Right lung (tissue), 10 donors: ENCODE results near the gene RBL2. TPM values are rescaled to one million over a fixed set of nuclear protein-coding genes. Genes with fewer than 3 reads are reported as not detected.
"Not testable (repeated sequence)": the region's sequence is repeated elsewhere in the genome, so short reads cannot be mapped to it uniquely, and the experiment has no call there.

Source experiments
- DNase-seq, 2 donors: peaks; one replicate each; pipeline ENCODE4 v3.0.0-alpha.2; 2013
- long read RNA-seq, 8 donors: transcript quantifications; one replicate each; lab custom pipeline, GENCODE V29; 2026
- polyA plus RNA-seq, 5 donors: library from polyadenylated mRNA; unstranded; fragments of 120-200 nt; gene quantifications; one replicate each; pipeline versions ENCODE4 v1.2.1 to v1.2.3, GENCODE V29; 2013; ENCODE audit warnings: inconsistent platforms in 1 of 5, low replicate concordance in 1 of 5; ENCODE audit not compliant: insufficient read length in 5 of 5, insufficient read depth in 1 of 5

RBL2 gene, protein sequence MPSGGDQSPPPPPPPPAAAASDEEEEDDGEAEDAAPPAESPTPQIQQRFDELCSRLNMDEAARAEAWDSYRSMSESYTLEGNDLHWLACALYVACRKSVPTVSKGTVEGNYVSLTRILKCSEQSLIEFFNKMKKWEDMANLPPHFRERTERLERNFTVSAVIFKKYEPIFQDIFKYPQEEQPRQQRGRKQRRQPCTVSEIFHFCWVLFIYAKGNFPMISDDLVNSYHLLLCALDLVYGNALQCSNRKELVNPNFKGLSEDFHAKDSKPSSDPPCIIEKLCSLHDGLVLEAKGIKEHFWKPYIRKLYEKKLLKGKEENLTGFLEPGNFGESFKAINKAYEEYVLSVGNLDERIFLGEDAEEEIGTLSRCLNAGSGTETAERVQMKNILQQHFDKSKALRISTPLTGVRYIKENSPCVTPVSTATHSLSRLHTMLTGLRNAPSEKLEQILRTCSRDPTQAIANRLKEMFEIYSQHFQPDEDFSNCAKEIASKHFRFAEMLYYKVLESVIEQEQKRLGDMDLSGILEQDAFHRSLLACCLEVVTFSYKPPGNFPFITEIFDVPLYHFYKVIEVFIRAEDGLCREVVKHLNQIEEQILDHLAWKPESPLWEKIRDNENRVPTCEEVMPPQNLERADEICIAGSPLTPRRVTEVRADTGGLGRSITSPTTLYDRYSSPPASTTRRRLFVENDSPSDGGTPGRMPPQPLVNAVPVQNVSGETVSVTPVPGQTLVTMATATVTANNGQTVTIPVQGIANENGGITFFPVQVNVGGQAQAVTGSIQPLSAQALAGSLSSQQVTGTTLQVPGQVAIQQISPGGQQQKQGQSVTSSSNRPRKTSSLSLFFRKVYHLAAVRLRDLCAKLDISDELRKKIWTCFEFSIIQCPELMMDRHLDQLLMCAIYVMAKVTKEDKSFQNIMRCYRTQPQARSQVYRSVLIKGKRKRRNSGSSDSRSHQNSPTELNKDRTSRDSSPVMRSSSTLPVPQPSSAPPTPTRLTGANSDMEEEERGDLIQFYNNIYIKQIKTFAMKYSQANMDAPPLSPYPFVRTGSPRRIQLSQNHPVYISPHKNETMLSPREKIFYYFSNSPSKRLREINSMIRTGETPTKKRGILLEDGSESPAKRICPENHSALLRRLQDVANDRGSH
- polyA plus RNA-seq: 100 to 1,000 TPM in 3 of 5 donors, 10 to 100 TPM in 2; 68.3 to 119 (median 106) TPM
- long read RNA-seq, donor 1, full-length matches to known transcripts: 7 of 51 reads
- long read RNA-seq, donor 1, partial matches to known transcripts: 44 of 51 reads
- long read RNA-seq, donor 1, other reads (novel, unspliced or antisense): 0 of 51 reads
- long read RNA-seq, donor 2, full-length matches to known transcripts: 3 of 14 reads
- long read RNA-seq, donor 2, partial matches to known transcripts: 11 of 14 reads
- long read RNA-seq, donor 2, other reads (novel, unspliced or antisense): 0 of 14 reads
- long read RNA-seq, donor 3, partial matches to known transcripts: 28 of 41 reads
- long read RNA-seq, donor 3, other reads (novel, unspliced or antisense): 13 of 41 reads
- long read RNA-seq, donor 4, full-length matches to known transcripts: 3 of 3 reads
- long read RNA-seq, donor 4, partial matches to known transcripts: 0 of 3 reads
- long read RNA-seq, donor 4, other reads (novel, unspliced or antisense): 0 of 3 reads
- long read RNA-seq, donor 5, full-length matches to known transcripts: 5 of 65 reads
- long read RNA-seq, donor 5, partial matches to known transcripts: 52 of 65 reads
- long read RNA-seq, donor 5, other reads (novel, unspliced or antisense): 8 of 65 reads
- long read RNA-seq, donor 6, full-length matches to known transcripts: 4 of 151 reads
- long read RNA-seq, donor 6, partial matches to known transcripts: 138 of 151 reads
- long read RNA-seq, donor 6, other reads (novel, unspliced or antisense): 9 of 151 reads
- long read RNA-seq, donor 7, full-length matches to known transcripts: 4 of 50 reads
- long read RNA-seq, donor 7, partial matches to known transcripts: 46 of 50 reads
- long read RNA-seq, donor 7, other reads (novel, unspliced or antisense): 0 of 50 reads
- long read RNA-seq, donor 8, full-length matches to known transcripts: 4 of 4 reads
- long read RNA-seq, donor 8, partial matches to known transcripts: 0 of 4 reads
- long read RNA-seq, donor 8, other reads (novel, unspliced or antisense): 0 of 4 reads

DNA sequence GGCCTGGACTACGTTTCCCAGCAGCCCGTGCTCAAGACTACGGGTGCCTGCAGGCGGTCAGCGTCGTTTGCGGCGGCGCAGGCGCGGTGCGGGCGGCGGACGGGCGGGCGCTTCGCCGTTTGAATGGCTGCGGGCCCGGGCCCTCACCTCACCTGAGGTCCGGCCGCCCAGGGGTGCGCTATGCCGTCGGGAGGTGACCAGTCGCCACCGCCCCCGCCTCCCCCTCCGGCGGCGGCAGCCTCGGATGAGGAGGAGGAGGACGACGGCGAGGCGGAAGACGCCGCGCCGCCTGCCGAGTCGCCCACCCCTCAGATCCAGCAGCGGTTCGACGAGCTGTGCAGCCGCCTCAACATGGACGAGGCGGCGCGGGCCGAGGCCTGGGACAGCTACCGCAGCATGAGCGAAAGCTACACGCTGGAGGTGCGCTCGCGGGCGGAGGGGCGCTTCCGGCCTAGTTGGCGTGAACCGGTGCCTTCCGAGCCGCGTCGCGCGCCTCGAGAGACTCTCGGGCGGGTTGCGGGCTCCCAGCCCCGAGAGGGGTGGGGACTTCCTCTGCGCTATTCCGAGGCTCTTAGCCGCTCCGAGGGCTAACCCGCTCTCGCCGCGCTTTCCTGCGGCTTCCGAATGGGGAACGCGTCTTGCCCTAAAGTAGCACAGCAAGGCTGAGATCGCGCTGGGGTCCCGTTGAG lies at the start of gene RBL2:
Gene RBL2 (plus strand): TSS at position 95 of the 689 bp plus-strand sequence. CDS start 86 bp downstream, at position 181.
- peak; percentile 80 to 82 for DNase-seq

DNA sequence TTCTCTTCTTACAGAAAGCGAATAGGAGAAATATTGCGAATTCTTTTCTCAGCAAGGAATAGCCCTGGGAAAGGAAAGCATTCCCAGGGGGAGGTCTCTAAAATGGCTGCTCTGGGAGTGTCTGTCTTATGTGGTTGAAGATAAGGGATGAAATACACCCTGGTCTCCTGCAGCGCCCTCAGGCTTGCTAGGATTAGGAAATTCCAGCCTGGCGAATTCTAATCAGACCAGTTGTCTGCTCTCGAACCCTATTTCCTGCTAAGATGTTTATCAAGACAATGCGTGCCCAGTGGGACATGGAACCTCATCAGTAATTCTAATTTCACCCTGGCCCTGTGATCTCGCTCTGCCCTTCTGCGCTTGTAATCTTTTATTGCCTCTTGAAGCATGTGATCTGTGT lies 49.7 kb upstream of the RBL2 start:
- DNase-seq: not testable (repeated sequence)

DNA sequence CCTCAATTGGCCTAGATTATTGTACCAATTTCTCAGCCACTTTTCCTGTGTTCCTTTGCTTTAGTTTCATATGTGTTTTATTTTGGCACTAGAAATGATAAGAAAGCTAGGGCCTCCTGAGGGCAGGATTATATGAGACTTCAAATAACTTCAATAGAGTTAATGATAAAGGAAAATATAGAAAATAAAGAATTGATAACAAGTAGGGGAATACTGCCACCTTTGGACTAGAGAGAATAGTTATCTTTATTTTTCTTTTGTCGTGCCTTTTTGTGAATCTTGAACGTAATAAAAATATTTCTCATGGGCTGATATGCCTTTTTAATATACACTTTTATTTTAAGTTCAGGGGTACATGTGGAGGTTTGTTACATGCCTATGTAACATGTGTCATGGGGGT lies 29.3 kb upstream of the RBL2 start:
- DNase-seq: no peak

DNA sequence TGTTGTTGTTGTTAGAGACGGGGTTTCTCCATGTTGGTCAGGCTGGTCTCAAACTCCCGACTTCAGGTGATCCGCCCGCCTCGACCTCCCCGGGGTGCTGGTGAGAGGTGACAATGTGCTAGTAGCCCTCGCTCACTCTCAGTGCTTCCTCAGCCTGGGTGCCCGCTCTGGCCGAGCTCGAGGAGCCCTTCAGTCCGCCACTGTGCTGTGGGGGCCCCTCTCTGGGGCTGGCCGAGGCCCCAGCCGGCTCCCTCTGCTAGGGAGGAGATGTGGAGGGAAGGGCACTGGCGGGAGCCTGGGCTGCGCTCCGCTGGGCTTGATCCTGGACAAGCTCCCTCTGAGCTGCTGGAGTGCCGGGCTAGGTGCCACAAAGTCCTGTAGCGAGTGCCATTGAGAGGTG lies 21.7 kb upstream of the RBL2 start:
- no peak for DNase-seq

DNA sequence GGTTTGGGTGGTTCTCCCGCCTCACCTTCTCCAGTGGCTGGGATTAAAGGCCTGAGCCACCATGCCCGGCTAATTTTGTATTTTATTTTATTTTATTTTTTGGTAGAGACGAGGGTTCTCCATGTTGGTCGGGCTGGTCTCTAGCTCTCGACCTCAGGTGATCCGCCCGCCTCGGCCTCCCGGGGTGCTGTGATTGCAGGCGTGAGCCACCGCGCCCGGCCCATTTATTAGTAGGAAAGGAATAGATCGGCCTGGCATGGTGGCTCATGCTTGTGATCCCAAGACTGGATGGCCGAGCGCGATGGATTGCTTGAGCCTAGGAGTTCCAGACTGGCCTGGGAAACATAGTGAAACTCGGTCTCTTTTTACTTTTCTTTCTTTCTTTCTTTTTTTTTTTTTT lies 20.4 kb upstream of the RBL2 start:
- DNase-seq: no peak

DNA sequence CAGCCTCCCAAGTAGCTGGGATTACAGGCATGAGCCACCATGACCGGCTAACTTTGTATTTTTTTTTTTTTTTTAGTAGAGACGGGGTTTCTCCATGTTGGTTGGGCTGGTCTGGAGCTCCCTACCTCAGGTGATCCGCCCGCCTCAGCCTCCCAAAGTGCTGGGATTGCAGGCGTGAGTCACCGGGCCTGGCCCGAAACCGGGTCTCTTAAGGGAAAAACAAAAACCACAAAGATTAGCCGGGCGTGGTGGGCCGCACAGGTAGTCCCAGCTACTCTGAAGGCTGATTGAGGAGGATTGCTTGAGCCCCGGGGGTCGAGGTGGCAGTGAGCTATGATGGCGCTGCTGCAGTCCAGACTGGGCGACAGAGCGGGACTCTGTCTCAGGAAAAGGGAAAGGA lies 19.9 kb upstream of the RBL2 start:
- no peak for DNase-seq

DNA sequence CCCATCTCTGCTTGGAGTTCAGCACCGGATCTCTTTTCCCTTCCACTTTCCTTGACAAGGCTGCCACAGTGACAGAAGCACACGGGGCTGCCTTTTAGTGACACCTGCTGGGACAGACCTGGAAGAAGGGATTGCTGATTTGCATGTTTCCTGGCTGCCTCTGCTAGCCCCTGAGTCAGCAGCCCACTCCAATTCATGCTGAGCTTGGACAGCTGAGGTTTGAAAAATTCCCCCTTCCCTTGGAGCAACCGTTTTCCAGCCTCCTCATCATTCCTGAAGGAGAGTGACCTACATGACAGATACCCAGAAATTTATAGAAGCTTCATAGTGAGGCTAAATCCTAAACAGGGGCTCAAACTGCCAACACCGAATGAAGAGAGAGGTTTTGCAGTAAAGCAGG lies 18.8 kb upstream of the RBL2 start:
- no peak for DNase-seq

DNA sequence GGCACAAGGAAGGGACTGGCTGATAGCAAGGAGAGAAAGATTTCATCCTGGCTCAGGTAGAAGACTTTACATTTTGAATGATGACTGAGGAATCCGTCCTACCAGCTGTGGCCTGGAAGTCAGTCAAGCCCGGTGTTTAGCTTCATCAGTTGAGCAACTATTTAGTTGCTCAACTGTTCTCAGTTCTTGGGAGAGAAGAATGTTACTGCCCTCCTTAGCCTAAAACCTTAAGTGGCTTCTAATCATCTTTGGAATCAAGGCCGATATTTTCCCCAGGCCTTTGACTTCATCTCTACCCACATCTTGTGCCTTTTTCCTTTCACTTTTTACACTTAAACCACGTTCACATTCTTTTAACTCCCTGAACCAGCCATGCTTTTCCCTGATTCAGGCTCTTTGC lies 17.3 kb upstream of the RBL2 start:
- DNase-seq: no peak

DNA sequence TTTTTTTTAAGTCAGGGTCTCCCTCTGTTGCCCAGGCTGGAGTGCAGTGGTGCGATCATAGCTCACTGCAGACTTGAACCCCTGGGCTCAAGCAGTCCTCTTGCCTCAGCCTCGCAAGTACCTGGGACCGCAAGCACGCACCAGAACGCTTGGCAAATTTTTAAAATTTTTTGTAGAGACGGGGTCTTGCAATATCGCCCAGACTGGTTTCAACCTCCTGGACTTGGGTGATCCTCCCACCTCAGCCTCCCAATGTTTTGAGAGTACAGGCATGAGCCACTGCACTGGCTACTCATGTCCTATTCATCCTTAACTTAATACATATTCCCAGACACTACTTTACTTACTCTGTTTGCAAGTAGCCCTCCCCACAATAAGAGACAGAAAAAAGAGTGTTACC lies 16.3 kb upstream of the RBL2 start:
- no peak for DNase-seq

DNA sequence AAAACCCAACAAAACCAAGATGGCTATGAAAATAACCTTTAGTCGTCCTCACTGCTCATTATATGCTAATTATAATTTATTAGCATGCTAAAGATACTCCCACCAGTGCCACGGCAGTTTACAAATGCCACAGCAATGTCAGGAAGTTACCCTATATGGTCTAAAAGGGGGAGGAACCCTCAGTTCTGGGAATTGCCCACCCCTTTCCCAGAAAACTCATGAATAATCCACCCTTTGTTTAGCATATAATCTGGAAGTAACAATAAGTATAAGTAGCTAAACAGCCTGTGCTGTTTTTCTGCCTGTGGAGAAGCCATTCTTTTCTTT lies 14.9 kb upstream of the RBL2 start:
- DNase-seq: not testable (repeated sequence)

DNA sequence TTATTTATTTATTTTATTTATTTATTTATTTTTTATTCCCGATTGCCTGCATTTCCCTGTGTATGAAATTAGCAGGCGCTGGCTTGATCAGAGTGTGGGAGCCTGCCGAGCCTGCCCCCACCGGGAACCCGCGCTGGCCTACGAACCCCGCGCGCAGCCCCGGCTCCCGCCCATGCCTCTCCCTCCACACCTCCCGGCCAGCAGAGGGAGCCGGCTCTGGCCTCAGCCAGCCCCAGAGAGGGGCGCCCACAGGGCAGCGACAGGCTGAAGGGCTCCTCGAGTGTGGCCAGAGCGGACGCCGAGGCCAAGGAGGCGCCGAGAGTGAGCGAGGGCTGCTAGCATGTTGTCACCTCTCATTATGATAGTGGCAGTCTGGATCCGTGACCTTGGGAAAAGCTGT lies 13.0 kb upstream of the RBL2 start:
- no peak for DNase-seq

DNA sequence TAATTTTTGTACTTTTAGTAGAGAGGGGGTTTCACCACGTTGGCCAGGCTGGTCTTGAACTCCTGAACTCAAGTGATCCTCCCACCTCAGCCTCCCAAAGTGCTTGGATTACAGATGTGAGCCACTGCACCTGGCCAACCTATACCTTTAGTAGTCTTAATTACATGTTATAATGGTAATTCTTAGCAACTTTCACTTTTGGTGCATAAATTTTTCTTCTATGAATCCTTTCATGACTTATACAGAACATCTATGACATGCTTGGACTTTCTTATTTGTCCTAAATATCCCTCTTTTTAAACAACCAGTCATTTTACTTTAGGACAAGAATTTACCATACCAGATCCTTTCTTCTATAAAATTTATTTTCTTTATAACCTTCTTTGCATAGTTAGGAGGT lies 10.3 kb upstream of the RBL2 start:
- DNase-seq: not testable (repeated sequence)

DNA sequence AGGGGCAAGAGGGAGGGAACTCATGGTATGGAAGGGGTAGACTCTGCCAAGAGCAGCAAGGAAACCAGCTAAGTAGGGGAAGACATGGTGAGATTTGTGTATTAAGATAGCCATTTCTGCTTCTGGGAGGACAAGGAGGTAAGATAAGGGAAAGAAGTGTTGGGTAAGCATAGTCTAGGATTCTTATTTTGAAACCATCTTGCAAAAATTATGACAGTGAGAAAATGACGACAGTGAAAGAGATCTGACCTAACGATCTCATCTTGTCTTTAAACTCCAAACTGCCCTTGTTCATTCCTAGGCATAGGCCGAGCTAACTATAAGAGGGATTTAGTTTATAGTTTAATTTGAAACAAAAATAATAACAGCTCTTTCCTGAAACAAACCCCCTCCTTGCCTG lies 5.6 kb upstream of the RBL2 start:
- DNase-seq: no peak

DNA sequence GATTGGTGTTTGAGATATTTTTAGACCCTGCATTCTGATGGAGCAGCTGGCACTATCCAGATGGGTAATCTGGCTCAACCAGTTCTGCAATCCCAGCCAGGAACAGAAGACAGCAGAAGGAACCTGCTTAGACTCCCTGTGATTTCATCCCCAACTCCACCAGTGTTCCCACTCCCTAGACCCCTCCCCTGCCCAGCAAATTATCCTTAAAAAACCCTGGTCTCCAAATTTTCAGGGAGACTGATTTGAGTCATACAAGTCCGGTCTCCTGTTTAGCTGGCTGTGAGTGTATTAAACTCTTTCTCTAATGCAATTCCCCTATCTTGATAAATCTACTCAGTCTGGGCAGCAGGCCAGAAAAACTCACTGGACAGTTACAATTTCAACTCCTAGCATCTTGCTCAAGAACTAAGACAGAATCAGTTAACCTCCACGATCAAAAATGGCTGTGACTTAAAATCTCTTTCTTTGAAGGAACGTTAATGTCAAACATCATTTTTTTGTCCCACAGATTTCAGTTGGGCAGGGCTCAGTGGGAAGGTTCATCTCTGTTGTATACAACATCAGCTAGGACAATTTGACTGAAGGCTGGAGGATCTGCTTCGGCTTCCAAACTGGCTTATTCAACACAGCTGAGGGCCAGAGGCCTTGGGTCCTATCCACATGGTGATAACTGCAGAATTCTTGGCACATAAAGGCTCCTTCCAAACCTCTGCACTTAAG lies 4.9 kb upstream of the RBL2 start:
- DNase-seq: peak; percentile 47 to 51

DNA sequence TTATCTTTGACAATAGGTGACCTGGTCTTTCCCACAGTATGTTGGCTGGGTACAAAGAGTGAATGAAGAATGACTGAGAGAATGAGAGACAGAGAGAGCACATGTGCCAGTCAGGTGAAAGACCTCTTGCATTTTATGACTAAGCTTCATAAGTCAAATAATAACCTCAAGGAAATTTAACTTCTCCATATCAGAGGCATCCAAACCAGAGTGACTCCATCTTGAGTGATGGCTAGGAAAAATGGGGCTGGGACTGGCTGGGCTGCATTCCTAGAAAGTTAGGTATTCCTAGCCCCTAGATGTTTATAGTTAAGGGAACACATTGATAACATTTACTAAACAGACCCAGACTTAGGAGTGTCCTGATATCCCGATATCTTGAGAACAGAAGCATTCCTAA lies 3.9 kb upstream of the RBL2 start:
- no peak for DNase-seq

DNA sequence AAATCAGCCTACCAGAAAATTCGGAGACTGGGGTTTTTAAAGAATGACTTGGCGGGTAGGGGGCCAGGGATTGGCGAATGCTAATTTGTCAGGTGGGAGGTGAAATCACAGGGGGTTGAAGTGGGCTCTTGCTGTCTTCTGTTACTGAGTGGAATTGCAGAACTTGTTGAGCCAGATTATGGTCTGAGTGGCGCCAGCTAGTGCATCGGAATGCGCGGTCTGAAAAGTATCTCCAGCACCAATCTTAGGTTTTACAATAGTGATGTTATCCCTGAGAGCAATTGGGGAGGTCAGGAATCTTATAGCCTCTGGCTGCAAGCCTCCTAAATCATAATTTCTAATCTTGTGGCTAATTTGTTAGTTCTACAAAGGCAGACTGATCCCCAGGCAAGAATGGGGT lies 762 bp upstream of the RBL2 start:
- DNase-seq: peak; percentile 27 to 38

DNA sequence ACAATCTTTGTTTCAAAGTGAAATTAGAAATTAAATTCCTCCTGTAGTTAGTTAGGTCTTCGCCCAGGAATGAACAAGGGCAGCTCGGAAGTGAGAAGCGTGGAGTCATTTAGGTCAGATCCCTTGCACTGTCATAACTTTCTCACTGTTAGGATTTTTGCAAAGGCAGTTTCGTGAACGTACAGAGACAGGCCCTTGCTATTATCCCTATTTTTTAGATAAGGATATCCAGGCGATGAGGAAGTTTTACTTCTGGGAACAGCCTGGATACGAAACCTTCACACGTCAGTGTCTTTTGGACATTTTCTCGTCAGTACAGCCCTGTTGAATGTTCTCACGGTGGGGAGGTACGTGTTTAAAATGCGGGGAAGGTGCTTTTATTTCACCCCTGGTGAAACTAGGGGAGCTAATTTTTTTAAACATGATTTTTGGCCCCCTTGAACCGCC lies 318 bp upstream of the RBL2 start:
- no peak for DNase-seq

DNA sequence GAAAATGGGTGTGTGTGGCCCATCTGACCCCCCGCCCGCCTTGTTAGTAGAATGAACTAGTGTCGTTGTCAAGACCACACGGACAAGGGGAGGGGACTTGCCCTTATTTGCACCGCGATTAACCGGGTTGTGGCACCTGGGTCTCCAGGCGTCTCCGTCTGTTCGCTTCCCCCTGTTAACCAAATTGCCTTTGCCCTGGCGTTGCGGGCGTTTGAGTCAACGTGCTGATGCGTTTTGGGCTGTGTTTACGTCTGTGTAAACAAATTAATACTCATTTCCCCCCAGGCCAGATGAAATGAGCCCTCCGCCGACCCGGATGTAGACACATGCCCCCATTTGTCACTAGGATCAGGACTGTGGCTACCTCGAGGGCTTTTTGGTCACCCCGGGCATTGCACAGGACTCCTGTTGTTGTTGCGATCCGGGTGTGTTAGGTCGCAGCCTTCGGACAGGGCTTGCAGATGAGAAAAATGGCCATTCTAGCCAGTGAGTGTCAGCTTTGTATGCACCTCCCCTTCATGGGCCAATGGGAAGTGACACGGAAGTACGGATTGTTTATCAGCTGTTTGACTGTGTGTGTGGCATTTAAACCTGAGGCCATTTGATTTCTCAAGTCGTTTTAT lies 906 bp downstream of the RBL2 start:
- peak; percentile 65 to 70 for DNase-seq
